Measurements from ENCODE around the gene TTC34.

TTC34 gene

GRCh38 chr1:2796890-2797740, 4.4 kb downstream of the TTC34 start:
- H3K4me3 ChIP-seq (ENCODE audit: control insufficient read depth, low read depth, low read length): no peak overlapping the region
- TF ChIP-seq CTCF (IDR thresholded peaks at IDR 0.05; ENCODE audit: control insufficient read depth, insufficient read depth, low read depth, low read length, missing control alignments): no peak
- no peak for DNase-seq (ENCODE audit: low read depth)

DNA sequence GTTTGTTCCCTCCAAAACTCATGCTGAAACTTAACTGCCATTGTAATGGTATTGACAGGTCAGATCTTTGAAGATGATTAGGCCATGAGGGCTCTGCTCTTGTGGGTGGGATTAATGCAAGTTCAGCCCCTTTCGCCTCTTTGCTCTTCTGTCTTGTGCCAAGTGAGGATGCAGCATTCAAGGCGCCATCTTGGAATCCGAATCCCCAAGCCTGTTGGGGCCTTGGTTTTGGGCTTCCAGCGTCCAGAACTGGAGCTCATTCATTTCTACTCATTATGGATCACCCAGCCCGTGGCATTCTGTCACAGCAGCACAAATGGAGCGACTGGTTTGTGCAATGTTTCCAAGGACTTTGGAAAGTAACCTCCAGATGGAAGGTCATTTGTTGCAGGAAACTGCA, 5.6 kb downstream of the TTC34 start:
- TF ChIP-seq CTCF (IDR thresholded peaks at IDR 0.05; ENCODE audit: control insufficient read depth, insufficient read depth, low read depth, low read length, missing control alignments): no peak
- no peak for DNase-seq (ENCODE audit: low read depth)
- H3K4me3 ChIP-seq (ENCODE audit: control insufficient read depth, low read depth, low read length): no peak overlapping the region

DNA sequence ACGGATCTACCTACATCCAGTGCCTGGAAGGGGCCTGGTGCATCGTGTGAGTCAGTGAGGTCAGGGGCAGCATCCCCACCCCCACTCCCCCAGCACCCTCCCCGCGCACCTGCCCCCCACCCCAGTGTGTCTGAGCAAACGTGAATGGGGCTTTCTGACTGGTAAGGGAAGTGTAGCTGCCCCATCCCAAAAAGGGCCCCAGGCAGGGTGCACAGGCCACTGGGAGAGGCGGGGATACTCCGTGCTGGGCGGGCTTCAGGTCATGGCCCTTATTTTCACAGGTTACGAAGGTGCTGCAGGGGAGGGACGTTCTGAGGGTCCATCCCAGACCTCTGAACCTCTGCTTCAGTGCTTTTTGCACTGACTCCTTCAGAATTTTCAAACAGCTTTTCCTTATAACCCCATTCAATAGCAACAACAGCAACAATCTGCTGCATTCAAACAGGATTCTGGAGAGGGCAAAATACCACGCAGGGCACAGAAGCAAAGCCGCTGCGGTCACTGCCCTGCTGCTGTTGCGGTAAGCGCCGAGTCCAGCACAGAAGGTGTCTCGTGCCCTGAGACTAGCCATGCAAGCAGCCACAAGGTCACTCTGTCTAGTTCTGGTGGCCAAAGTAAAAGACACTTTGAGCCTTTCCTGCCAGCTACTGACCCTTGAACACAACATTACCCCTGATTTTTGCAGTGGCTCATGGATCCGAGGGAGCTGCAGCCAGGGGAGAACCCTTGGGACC, 10.3 kb downstream of the TTC34 start:
- no peak for TF ChIP-seq CTCF (IDR thresholded peaks at IDR 0.05; ENCODE audit: control insufficient read depth, insufficient read depth, low read depth, low read length, missing control alignments)
- DNase-seq (ENCODE audit: low read depth): no peak
- H3K4me3 ChIP-seq (ENCODE audit: control insufficient read depth, low read depth, low read length): no peak overlapping the region

- DNase-seq (ENCODE audit: low read depth): no peak
- no peak overlapping the region for H3K4me3 ChIP-seq (ENCODE audit: control insufficient read depth, low read depth, low read length)
- no peak for TF ChIP-seq CTCF (IDR thresholded peaks at IDR 0.05; ENCODE audit: control insufficient read depth, insufficient read depth, low read depth, low read length, missing control alignments)
These were observed 11.4 kb downstream of the TTC34 start for GRCh38 chr1:2789986-2790581.

GRCh38 chr1:2789164-2789985, 12.1 kb downstream of the TTC34 start:
- TF ChIP-seq CTCF (IDR thresholded peaks at IDR 0.05; ENCODE audit: control insufficient read depth, insufficient read depth, low read depth, low read length, missing control alignments): no peak
- DNase-seq (ENCODE audit: low read depth): no peak
- H3K4me3 ChIP-seq (ENCODE audit: control insufficient read depth, low read depth, low read length): no peak overlapping the region
